HG03432 (cell line): ENCODE results near the gene CCL27.
A peak's percentile ranks its signal among the peaks of the same experiment; 100 is the strongest.

ENCODE experiments used
- ATAC-seq: cut with Tn5 transposase; IDR thresholded peaks from one replicate; pipeline ENCODE4 v1.9.1; 2021; ENCODE audit warnings: mild to moderate bottlenecking, moderate library complexity; ENCODE audit not compliant: unreplicated experiment

The CCL27 gene

DNA sequence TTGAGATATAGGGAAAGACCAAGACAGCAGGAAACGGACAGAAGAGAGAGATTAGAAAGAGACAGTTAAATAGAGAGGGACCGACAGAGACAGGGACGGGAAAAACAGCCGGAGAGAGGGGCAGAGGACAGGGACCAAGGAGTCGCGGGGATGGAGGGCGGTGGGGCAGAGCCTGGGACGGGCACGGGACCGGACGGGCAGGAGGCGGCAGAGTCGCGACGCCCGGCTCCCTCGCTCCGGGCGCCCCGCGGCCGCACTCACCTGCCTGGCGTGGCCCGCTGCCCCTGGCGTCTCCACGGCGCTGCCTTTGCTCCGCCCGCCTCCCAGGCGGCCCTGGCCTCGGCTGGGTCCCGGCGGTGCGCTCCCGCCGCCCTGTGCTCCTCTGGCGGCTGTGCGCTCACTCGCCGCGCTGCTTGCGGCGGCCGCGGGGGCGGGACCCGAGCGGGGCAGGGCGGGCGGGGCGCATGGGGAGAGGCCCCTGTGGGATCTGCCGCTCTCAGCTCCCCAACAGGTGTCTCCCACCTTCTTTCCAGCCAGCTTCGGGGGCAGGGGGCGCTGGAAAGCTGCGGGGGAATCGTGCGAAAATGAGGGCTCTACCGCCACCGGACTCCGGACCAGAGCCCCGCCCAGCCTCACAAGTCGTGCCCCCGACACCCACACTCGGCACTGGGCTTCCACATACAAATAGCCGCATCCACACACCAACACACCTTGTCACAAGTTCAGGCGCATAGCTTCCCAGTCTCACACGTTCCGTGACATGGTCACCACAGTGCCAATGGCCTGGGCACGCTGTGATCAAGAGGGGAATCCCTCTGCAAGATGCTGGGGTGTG lies 33.6 kb downstream of the CCL27 start, which contains the start of gene ARID3C:
Gene ARID3C (minus strand): TSS at position 411 of the 835 bp plus-strand sequence. CDS start 1,052 bp downstream, outside the sequence.
- peak; percentile 57 for ATAC-seq

GRCh38 chr9:34627716-34628655 lies 34.5 kb downstream of the CCL27 start:
- ATAC-seq = no peak

- no peak for ATAC-seq
Observed at GRCh38 chr9:34625186-34625486, 37.3 kb downstream of the CCL27 start.

GRCh38 chr9:34624475-34625185 lies 37.8 kb downstream of the CCL27 start:
- no peak for ATAC-seq

DNA sequence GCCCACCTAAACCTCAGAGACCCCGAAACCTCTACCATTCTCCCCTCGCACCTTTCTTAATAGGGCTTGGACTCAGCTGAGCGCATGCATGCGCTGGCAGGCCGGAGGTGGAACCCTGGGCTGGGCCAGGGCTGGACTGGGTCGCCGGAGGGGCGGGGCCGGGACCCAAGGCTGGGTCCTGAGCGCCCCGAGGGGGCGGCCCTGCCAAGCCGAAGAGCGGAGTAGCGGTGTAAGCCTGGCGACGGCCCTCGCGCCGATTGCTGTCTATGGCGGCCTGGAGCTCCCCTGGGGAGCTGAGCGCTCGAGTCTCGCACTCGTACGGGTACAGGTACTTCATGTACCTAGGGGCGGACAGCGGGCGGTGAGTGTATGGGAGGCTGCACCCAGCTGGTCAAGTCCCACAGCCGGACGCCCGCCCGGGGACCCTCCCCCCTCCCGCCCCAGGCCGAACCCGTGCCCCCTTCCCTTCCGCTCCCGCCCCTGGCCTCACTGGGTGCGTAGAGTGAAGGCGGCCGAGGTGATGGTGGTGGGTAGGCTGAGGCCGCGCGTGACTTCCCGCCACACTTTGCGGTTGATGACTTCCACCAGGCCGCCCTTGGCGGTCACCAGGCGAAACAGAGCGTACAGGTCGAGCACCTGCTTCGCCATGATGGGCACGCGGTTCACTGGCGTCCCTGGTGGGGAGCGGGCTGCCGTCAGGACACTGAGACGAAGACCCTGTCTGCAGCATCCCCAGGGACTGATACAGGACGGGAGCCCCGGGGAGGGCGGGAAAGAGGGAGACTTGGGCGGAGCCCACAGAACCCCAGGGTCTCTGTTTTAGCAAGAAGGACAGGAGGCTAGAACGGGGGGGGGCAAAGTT lies 38.9 kb downstream of the CCL27 start:
- no peak for ATAC-seq

DNA sequence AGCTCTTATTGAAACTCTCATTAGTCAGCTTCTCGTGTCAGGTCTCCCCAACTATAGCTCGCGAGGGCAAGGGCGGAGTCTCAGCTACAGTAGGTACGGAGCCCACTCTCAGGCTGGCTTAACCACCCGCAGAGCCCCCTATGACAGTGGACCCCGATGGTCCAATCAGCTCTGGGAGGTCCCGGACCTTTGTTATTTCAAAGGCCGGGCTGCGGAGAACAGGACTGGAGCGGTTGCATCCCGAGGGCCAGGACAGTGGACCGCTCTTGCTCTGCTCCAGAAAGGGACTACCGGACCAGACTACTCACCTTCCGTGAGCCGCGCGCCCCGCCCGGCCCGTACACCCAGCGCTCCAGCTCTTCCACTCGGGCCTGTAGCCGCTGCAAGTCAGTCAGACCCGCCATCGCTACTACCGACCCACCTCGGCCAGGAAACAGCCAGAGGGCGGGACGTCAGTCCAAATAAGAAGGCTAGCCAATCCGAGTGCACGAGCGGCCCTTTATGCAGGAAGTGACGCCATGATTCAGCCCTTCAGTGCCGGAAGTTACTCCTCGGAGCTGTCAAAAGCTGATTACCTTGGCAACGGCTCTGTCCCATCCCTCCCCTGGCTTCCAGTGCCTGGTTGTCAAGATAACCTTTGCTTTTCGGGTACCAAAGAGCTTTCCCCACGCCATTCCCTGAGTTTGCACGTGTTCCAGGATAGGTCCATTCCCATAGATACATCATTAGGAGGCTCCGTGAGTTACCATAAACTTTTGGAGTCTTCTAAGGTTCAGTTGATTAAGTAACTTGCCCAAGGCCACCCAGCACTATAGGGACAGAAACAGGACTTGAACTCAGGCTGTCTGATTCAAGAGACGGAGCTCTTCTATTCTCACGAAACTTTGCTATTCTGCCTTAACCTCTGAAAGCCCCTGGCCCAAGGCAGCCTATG lies 42.1 kb downstream of the CCL27 start, which contains the start of gene DCTN3:
Gene DCTN3 (minus strand): TSS at position 435 of the 934 bp plus-strand sequence. CDS start 31 bp downstream, at position 404.
- peak; percentile 99 for ATAC-seq

DNA sequence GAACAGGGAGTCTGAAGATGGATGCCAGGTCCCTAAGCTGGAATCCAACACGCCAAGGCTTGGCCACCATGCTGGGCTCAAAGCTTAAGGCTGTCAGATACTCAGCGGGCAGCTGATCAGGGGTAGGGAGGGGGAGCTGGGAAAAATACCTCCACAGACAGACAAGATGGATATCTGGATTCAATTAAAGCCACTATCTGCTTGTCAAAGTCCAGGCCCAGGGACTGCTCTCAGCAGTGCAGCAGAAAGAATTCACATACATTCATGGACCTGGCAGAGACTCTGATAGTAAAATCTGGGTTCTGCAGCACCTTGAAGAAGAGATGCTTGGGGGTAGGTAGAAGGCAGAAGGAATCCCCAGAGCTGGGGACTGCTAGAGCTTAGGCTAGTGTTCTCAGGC lies 47.3 kb downstream of the CCL27 start:
- ATAC-seq = no peak

- ATAC-seq = peak; percentile 42
Observed at GRCh38 chr9:34612788-34613390, 49.6 kb downstream of the CCL27 start.
